Natural killer cell (primary cell): ENCODE results near the gene PPP1R12B. TPM values are rescaled to one million over a fixed set of nuclear protein-coding genes. Genes with fewer than 3 reads are reported as not detected.
"Not testable (repeated sequence)": the region's sequence is repeated elsewhere in the genome, so short reads cannot be mapped to it uniquely, and the experiment has no call there.

Experiments used
- ATAC-seq, 3 donors: fragments of 150-1000 bp in 2 of 3; fragments of 200-7000 bp in 1 of 3; cut with Tn5 transposase; 1 replicate in 1 of 3; 2 replicates in 2 of 3; pipeline ENCODE4 v1.10.0; 2021; ENCODE audit warnings: mild to moderate bottlenecking in 2 of 3, moderate library complexity in 2 of 3
- DNase-seq, 2 donors: peaks; one replicate each; pipeline versions ENCODE4 v3.0.0 to v3.0.0-alpha.2; 2013 to 2021; ENCODE audit warnings: mixed read lengths in 1 of 2
- H3K27ac ChIP-seq: one replicate; pipeline ENCODE4 v1.5.1; 2013; ENCODE audit warnings: mild to moderate bottlenecking, low read length
- H3K27me3 ChIP-seq: one replicate; pipeline ENCODE4 v1.6.1; 2013; ENCODE audit warnings: low read length; ENCODE audit not compliant: control insufficient read depth, insufficient read depth
- H3K36me3 ChIP-seq: one replicate; pipeline ENCODE4 v1.6.1; 2013; ENCODE audit warnings: low read length; ENCODE audit not compliant: control insufficient read depth, insufficient read depth
- H3K4me1 ChIP-seq: one replicate; pipeline ENCODE4 v1.6.1; 2013; ENCODE audit warnings: low read length; ENCODE audit not compliant: control insufficient read depth, insufficient read depth
- H3K4me3 ChIP-seq: one replicate; pipeline ENCODE4 v1.5.1; 2013; ENCODE audit warnings: low read length
- H3K9me3 ChIP-seq: one replicate; pipeline ENCODE4 v1.6.1; 2013; ENCODE audit warnings: low read length; ENCODE audit not compliant: control insufficient read depth, insufficient read depth
- H3K27ac Mint-ChIP-seq, 2 donors: one replicate each; pipeline ENCODE4 v1.8.0; 2022; ENCODE audit warnings: mild to moderate bottlenecking in 2 of 2, mixed read lengths in 2 of 2, moderate library complexity in 1 of 2
- H3K27me3 Mint-ChIP-seq, 2 donors: one replicate each; pipeline ENCODE4 v1.8.0; 2022; ENCODE audit warnings: low read depth in 2 of 2, mixed read lengths in 2 of 2
- H3K36me3 Mint-ChIP-seq: one replicate; pipeline ENCODE4 v1.8.0; 2022; ENCODE audit warnings: mixed read lengths
- H3K4me1 Mint-ChIP-seq, 2 donors: one replicate each; pipeline ENCODE4 v1.8.0; 2022; ENCODE audit warnings: mixed read lengths in 2 of 2
- H3K4me3 Mint-ChIP-seq: one replicate; pipeline ENCODE4 v1.8.0; 2022; ENCODE audit warnings: mild to moderate bottlenecking, moderate library complexity, mixed read lengths
- H3K9me3 Mint-ChIP-seq, 2 donors: one replicate each; pipeline ENCODE4 v1.8.0; 2022; ENCODE audit warnings: mixed read lengths in 2 of 2
- WGBS: methylation state at CpG from one replicate; pipeline ENCODE4 v1.1.7; 2013; ENCODE audit warnings: missing lambda C conversion rate; ENCODE audit not compliant: insufficient coverage; 5-methylcytosine and 5-hydroxymethylcytosine counted together
- intact Hi-C: fragments of 100-400 bp; cut with micrococcal nuclease; formaldehyde crosslinking; loops from one replicate; pipeline ENCODE4 v1.14.2; 2022
- total RNA-seq, 4 donors: library from RNA; stranded (reverse); fragments of 120-200 nt in 1 of 4; gene quantifications; one replicate each; pipeline versions ENCODE4 v1.2.3 to v1.2.4, GENCODE V29; 2013 to 2022
- TF ChIP-seq, protein P1 (sequence below): fragments of 200-600 bp; IDR thresholded peaks from one replicate; pipeline ENCODE4 v1.8.0; 2022; ENCODE audit warnings: antibody characterized with exemption

The PPP1R12B gene
- total RNA-seq, 3 donors from 2014 or later (not counting 1 experiment from before 2014, with no cell fraction given): 27.8 to 47.5 (median 46.5) TPM

DNA sequence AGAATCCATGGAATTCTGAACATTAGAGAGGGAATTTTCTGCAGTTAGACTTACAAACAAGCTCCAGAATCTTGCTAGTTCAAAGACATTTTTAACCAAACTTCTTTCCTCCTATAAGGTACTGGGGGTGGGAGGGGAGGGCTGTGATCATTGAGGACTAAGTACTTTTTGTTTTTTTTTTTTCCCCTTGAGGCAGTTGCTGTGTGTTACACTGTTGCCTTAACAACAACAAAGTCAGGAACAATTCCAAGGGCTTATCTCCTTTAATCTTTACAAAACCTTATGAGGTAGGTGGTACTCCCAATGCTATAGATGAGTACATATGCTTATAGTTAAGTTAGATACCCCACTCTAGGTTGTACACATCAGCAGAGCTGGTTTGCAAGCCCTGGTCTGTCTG, 62.9 kb downstream of the PPP1R12B start:
- Mint-ChIP-seq H3K9me3 (no peaks in the 10 kb centered on the region), H3K27ac (no peak overlapping the region), H3K27me3 (no peaks in the 10 kb centered on the region), H3K4me3 (no peak overlapping the region), H3K36me3 (no peaks in the 10 kb centered on the region), H3K4me1 (peaks cover 5 to 16% of the 10 kb centered on the region in 2 donors)
- Histone ChIP-seq H3K4me1 (no peaks in the 10 kb centered on the region), H3K27me3 (no peaks in the 10 kb centered on the region), H3K27ac (no peak overlapping the region), H3K36me3 (no peaks in the 10 kb centered on the region), H3K4me3 (no peak overlapping the region), H3K9me3 (no peaks in the 10 kb centered on the region)
- DNase-seq (no peak), ATAC-seq (no peak)
- intact Hi-C loops: no loop called here
- TF ChIP-seq, protein P1, sequence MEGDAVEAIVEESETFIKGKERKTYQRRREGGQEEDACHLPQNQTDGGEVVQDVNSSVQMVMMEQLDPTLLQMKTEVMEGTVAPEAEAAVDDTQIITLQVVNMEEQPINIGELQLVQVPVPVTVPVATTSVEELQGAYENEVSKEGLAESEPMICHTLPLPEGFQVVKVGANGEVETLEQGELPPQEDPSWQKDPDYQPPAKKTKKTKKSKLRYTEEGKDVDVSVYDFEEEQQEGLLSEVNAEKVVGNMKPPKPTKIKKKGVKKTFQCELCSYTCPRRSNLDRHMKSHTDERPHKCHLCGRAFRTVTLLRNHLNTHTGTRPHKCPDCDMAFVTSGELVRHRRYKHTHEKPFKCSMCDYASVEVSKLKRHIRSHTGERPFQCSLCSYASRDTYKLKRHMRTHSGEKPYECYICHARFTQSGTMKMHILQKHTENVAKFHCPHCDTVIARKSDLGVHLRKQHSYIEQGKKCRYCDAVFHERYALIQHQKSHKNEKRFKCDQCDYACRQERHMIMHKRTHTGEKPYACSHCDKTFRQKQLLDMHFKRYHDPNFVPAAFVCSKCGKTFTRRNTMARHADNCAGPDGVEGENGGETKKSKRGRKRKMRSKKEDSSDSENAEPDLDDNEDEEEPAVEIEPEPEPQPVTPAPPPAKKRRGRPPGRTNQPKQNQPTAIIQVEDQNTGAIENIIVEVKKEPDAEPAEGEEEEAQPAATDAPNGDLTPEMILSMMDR: no peak

DNA sequence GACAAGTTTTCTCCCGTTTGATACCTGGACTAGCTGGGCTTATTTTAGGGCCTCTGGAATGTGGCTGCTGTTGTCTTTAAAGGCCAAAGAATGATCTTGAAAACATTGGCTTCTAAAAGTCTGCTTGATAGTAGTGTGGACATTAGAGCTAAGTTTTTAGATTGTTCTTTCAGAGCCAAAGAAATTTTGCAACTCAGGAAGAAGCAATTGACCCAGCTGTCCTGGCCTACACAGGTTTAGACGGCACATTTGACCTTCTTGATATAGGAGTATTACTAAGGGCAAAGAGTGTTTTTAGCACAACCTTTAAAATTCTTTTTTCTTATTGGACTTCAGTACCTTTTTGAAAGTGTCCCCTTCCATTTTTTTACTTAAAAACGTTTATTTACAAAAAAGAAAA, 63.9 kb downstream of the PPP1R12B start:
- ATAC-seq, H3K4me3 Mint-ChIP-seq, H3K4me1 ChIP-seq, H3K9me3 ChIP-seq, DNase-seq, H3K36me3 ChIP-seq, intact Hi-C loops, H3K27ac ChIP-seq, H3K9me3 Mint-ChIP-seq, H3K4me3 ChIP-seq, H3K27ac Mint-ChIP-seq, H3K36me3 Mint-ChIP-seq, H3K27me3 ChIP-seq, H3K27me3 Mint-ChIP-seq: not testable (repeated sequence)
- 89% methylated on average over 1 of the region's 3 CpGs for WGBS
- peaks cover 5 to 11% of the 10 kb centered on the region in 2 donors for H3K4me1 Mint-ChIP-seq

- intact Hi-C loops: no loop called here
- Histone ChIP-seq H3K4me3 (no peak overlapping the region), H3K27me3 (no peaks in the 10 kb centered on the region), H3K9me3 (no peaks in the 10 kb centered on the region), H3K27ac (no peak overlapping the region), H3K4me1 (no peaks in the 10 kb centered on the region), H3K36me3 (no peaks in the 10 kb centered on the region)
- no peak overlapping the region for H3K4me3 Mint-ChIP-seq
- TF ChIP-seq, protein P1: no peak
- H3K27ac Mint-ChIP-seq: no peak overlapping the region
- H3K9me3 Mint-ChIP-seq: no peaks in the 10 kb centered on the region
- H3K36me3 Mint-ChIP-seq: no peaks in the 10 kb centered on the region
- DNase-seq: no peak
- peaks cover 5 to 9% of the 10 kb centered on the region in 2 donors for H3K4me1 Mint-ChIP-seq
- no peak for ATAC-seq
- 90% methylated on average over 1 of the region's 1 CpG for WGBS
- no peaks in the 10 kb centered on the region for H3K27me3 Mint-ChIP-seq
Measured at GRCh38 chr1:202416641-202417040, 68.1 kb downstream of the PPP1R12B start.

DNA sequence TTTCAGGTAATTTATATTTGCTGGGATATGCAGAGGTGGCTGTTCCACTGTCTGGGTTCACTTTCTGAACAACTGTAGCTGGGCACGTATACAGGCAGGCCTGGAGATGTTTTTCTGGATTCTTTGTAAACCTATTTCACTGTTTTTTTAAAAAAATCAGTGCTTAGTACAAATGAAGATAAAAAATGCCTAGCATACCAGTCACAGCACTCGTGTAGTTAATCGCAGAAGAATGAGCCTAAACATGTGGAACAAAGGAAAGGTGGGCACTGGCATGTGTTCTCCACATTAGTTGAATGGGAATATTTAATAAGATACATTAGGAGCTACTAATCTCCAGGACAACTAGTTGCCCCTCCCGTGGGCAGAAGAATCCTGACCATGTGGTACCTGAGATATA, 68.6 kb downstream of the PPP1R12B start:
- H3K4me3 Mint-ChIP-seq, H3K27ac Mint-ChIP-seq, intact Hi-C loops, H3K9me3 Mint-ChIP-seq, H3K4me3 ChIP-seq, H3K4me1 Mint-ChIP-seq, H3K27me3 Mint-ChIP-seq, H3K27ac ChIP-seq, H3K9me3 ChIP-seq, H3K4me1 ChIP-seq, ATAC-seq, H3K36me3 ChIP-seq, H3K27me3 ChIP-seq, DNase-seq, H3K36me3 Mint-ChIP-seq: not testable (repeated sequence)
- WGBS: no CpG with 5 or more reads among the region's 4 CpGs

- H3K27ac ChIP-seq, DNase-seq, H3K4me3 Mint-ChIP-seq, H3K36me3 ChIP-seq, H3K4me3 ChIP-seq, H3K9me3 ChIP-seq, ATAC-seq, H3K4me1 Mint-ChIP-seq, H3K27me3 Mint-ChIP-seq, H3K4me1 ChIP-seq, H3K9me3 Mint-ChIP-seq, H3K27ac Mint-ChIP-seq, H3K36me3 Mint-ChIP-seq, intact Hi-C loops, H3K27me3 ChIP-seq: not testable (repeated sequence)
Measured at GRCh38 chr1:202417762-202418201, 69.3 kb downstream of the PPP1R12B start.

DNA sequence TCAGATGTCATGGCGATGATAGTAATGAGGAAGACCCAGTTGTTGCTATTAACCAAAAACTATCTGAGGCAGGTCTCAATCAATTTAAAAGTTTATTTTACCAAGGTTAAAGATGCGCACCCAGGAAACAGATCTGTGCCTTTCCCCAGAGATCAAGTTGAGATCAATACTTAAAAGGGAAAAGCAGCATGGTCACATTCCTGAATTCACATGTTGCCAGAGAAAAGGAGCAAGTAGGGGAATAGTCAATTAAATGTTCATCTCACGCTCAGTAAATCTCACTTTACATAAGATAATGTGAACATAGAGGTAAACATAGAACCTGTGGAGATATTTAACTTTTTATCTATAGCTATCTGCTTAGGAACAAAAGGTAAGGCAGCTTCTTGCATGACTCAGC, 71.2 kb downstream of the PPP1R12B start:
- H3K4me3 ChIP-seq, H3K27ac Mint-ChIP-seq, H3K27me3 ChIP-seq, H3K4me1 ChIP-seq, DNase-seq, H3K27me3 Mint-ChIP-seq, H3K9me3 Mint-ChIP-seq, H3K27ac ChIP-seq, H3K4me1 Mint-ChIP-seq, intact Hi-C loops, ATAC-seq, H3K36me3 ChIP-seq, H3K4me3 Mint-ChIP-seq, H3K36me3 Mint-ChIP-seq, H3K9me3 ChIP-seq: not testable (repeated sequence)
- WGBS: 94% methylated on average over 2 of the region's 3 CpGs

DNA sequence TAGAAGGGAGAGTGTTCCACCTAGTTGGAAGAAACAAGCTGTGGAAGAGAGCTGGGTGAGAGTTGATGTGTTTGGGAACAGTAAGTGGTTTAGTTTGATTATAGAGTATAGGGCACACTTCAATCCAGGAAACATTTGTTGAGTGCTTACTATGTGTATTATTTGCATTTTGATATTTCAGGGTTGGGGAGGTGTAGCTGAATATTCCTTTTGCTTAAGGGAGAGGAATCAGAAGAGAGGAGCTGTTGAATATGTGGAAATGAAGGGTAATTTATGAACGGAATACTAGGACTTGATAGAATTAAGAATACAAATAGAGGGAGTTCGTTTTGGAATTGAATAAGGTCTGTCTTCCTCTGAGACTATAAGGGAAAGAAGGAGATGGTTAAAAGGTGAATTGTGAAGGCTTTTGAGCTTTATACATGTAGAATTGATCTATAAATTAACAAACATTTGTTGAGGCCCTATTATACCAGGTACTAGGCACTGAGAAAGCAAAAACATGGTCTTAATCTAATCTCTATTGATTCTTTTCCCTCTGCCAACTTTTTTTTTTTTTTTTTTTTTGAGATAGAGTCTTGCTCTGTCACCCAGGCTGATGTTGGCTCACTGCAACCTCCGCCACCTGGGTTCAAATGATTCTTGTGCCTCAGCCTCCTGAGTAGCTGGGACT, 72.1 kb downstream of the PPP1R12B start:
- H3K27me3 Mint-ChIP-seq, H3K36me3 Mint-ChIP-seq, H3K4me3 Mint-ChIP-seq, H3K27me3 ChIP-seq, H3K27ac Mint-ChIP-seq, H3K4me1 ChIP-seq, H3K4me3 ChIP-seq, DNase-seq, H3K27ac ChIP-seq, ATAC-seq, intact Hi-C loops, H3K36me3 ChIP-seq, H3K9me3 ChIP-seq, H3K4me1 Mint-ChIP-seq, H3K9me3 Mint-ChIP-seq: not testable (repeated sequence)
- 93% methylated on average over 3 of the region's 3 CpGs for WGBS
